ENCODE results near the gene LDLRAD3. TPM values are rescaled to one million over a fixed set of nuclear protein-coding genes. Genes with fewer than 3 reads are reported as not detected.

LDLRAD3 gene
- total RNA-seq, 4 donors from 2014 or later, result 39.7 to 50.9 (median 46.0) TPM

DNA sequence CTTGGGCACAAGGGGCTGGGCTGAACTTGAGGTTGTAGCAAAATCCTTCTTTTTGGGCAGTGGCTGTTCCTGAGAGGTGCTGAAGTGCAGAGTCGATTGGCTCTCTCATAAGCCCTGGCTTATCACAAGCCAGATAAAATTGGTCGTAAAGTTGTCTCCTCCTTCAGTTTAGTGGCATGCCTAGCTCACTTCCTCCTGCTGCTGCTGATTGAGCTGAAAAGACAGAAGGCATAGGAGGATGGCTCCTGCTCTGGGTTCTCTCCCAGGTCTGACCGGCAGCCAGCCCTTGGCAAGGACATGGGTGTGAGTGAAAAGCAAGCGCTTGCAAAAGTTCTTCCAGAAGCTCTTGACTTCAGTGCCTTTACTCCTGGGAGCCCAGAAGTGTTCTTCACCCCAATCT, 83.9 kb downstream of the LDLRAD3 start:
- H3K9me3 ChIP-seq, result no peaks in the 10 kb centered on the region
- no peak overlapping the region for H3K4me3 ChIP-seq
- no peak for DNase-seq (ENCODE audit: low spot score in 2 of 2)
- H3K27me3 ChIP-seq, result no peaks in the 10 kb centered on the region
- no peaks in the 10 kb centered on the region for H3K36me3 ChIP-seq
- 50% methylated on average over 4 of the region's 4 CpGs for WGBS
- H3K4me1 ChIP-seq, result peaks cover 11% of the 10 kb centered on the region
- H3K27ac ChIP-seq, result no peak overlapping the region
- TF ChIP-seq EP300 (IDR thresholded peaks at IDR 0.05), result no peak

DNA sequence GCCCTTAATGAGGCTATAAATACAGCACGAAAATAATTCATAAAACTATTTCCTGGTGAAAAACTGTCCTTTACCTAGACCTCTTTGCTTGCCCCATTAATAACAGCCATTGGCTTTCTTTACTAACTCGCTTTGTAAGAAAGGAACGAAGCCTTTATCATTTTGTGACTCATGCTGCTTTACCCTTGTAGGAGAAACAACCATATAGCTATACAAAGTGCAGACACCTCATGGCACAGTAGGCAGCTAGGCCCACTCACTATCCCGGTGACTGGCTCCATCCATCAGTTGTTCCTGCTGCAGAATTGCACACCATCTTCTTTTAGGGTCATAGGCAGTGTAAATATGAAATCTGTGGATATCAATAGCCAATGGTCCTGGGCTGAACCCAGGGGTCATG, 85.8 kb downstream of the LDLRAD3 start:
- Histone ChIP-seq H3K9me3 (no peaks in the 10 kb centered on the region), H3K36me3 (no peaks in the 10 kb centered on the region), H3K27ac (no peak overlapping the region), H3K27me3 (no peaks in the 10 kb centered on the region), H3K4me1 (peaks cover 11% of the 10 kb centered on the region), H3K4me3 (no peak overlapping the region)
- DNase-seq (ENCODE audit: low spot score in 2 of 2), result no peak
- 72% methylated on average over 4 of the region's 4 CpGs for WGBS
- no peak for TF ChIP-seq POLR2A (IDR thresholded peaks at IDR 0.05)
- TF ChIP-seq, protein P1, sequence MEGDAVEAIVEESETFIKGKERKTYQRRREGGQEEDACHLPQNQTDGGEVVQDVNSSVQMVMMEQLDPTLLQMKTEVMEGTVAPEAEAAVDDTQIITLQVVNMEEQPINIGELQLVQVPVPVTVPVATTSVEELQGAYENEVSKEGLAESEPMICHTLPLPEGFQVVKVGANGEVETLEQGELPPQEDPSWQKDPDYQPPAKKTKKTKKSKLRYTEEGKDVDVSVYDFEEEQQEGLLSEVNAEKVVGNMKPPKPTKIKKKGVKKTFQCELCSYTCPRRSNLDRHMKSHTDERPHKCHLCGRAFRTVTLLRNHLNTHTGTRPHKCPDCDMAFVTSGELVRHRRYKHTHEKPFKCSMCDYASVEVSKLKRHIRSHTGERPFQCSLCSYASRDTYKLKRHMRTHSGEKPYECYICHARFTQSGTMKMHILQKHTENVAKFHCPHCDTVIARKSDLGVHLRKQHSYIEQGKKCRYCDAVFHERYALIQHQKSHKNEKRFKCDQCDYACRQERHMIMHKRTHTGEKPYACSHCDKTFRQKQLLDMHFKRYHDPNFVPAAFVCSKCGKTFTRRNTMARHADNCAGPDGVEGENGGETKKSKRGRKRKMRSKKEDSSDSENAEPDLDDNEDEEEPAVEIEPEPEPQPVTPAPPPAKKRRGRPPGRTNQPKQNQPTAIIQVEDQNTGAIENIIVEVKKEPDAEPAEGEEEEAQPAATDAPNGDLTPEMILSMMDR (IDR thresholded peaks at IDR 0.05), result no peak
- no peak for TF ChIP-seq POLR2AphosphoS5 (IDR thresholded peaks at IDR 0.05)
- no peak for TF ChIP-seq EP300 (IDR thresholded peaks at IDR 0.05)

DNA sequence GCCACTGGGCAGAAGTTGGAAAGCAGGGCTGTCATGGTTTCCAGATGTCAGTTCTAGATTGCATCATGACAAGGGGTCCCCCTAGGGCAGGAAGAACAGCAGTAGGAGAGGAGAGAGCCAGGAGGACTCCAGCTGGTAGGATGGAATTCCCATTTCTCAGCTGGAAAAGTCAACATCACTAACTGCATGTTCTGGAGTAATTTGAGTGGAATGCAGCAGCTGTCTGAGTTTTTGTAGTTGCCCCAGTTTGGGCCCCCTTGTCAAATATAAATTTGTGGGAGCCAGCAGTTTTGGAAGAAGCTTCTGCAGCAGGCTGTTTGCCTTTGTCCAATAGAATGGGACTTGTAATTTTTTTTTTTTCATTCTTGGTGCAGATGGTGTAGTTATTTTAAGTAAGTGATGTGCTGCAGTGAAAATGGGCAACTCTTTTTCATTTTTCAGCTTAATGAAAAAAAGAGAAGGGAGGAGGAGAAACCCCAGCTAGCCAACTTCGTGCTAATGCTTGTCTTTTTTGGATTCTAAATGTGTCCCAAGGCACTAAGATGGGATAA, 86.9 kb downstream of the LDLRAD3 start:
- H3K4me3 ChIP-seq, result no peak overlapping the region
- H3K36me3 ChIP-seq, result no peaks in the 10 kb centered on the region
- DNase-seq (ENCODE audit: low spot score in 2 of 2), result no peak
- peaks cover 11% of the 10 kb centered on the region for H3K4me1 ChIP-seq
- TF ChIP-seq EP300 (IDR thresholded peaks at IDR 0.05), result no peak
- no peak for TF ChIP-seq POLR2AphosphoS5 (IDR thresholded peaks at IDR 0.05)
- TF ChIP-seq, protein P1 (IDR thresholded peaks at IDR 0.05), result no peak
- TF ChIP-seq POLR2A (IDR thresholded peaks at IDR 0.05), result no peak
- no peaks in the 10 kb centered on the region for H3K27me3 ChIP-seq
- 21% methylated on average over 1 of the region's 1 CpG for WGBS
- H3K9me3 ChIP-seq, result no peaks in the 10 kb centered on the region
- H3K27ac ChIP-seq, result no peak overlapping the region

DNA sequence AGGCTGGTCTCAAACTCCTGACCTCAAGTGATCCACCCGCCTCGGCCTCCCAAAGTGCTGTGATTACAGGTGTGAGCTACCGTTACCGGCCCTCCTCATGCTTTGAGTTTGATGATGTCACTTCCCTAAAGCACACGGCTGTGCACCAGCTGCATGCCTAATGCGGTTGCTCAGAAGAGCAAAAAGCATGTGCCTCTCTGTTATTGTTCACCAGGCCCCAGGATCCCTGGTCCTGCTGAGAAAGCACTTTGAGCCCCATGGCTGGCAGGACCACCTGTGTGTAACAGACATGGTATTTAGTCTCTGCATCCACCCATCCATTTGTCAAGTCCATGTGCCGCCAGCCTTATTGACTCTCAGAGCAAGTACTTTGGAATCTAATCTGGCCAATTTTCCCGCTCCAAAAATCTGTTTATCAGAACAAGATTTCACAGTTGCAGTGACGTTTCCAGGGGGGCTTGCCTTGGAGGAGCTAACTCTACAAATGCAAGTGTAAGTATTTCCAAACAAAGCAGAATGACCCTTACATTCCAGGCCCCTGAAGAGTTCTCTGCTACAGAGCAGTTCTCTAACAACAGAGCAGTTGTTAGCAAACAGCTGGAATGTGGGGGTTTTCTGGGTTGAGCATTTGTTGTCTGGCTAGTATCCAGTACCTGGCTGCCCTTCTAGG, 89.4 kb downstream of the LDLRAD3 start:
- no peaks in the 10 kb centered on the region for H3K27me3 ChIP-seq
- H3K4me3 ChIP-seq, result no peak overlapping the region
- TF ChIP-seq, protein P1 (IDR thresholded peaks at IDR 0.05), result no peak
- TF ChIP-seq EP300 (IDR thresholded peaks at IDR 0.05) (no peak), POLR2AphosphoS5 (IDR thresholded peaks at IDR 0.05) (no peak), POLR2A (IDR thresholded peaks at IDR 0.05) (no peak)
- WGBS, result 92% methylated on average over 9 of the region's 9 CpGs
- no peaks in the 10 kb centered on the region for H3K9me3 ChIP-seq
- DNase-seq (ENCODE audit: low spot score in 2 of 2), result no peak
- peaks cover 19% of the 10 kb centered on the region for H3K4me1 ChIP-seq
- H3K36me3 ChIP-seq, result no peaks in the 10 kb centered on the region
- H3K27ac ChIP-seq, result no peak overlapping the region

DNA sequence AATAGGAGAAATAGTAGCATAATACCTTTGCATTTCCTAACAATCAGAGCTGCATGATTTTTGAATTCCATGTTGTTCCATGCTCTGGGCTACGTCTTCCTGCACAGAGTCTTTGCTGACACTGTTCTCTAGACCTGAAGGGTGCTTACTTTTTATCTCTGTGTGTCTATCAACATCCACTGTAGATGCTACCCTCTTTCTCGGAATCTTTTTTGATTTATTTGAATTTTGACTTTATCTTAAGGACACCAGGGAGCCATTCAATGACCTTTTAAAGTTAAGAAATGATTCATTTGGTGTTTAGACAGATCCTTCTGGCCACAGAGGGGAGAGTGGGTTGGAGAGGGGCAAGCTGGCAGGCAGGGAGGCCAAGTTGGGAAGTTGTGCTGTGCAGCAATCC, 90.1 kb downstream of the LDLRAD3 start:
- 94% methylated on average over 2 of the region's 2 CpGs for WGBS
- no peak for TF ChIP-seq EP300 (IDR thresholded peaks at IDR 0.05)
- no peak for TF ChIP-seq POLR2AphosphoS5 (IDR thresholded peaks at IDR 0.05)
- TF ChIP-seq, protein P1 (IDR thresholded peaks at IDR 0.05), result no peak
- no peak for TF ChIP-seq POLR2A (IDR thresholded peaks at IDR 0.05)
- DNase-seq (ENCODE audit: low spot score in 2 of 2), result no peak
- no peaks in the 10 kb centered on the region for H3K27me3 ChIP-seq
- H3K4me1 ChIP-seq, result peaks cover 19% of the 10 kb centered on the region
- no peaks in the 10 kb centered on the region for H3K9me3 ChIP-seq
- no peak overlapping the region for H3K27ac ChIP-seq
- H3K36me3 ChIP-seq, result no peaks in the 10 kb centered on the region
- no peak overlapping the region for H3K4me3 ChIP-seq

Measured in suprapubic skin (tissue), 4 donors.